Tibial nerve (tissue), 3 donors: Measurements from ENCODE around the gene HOXA9.

Source experiments
- CTCF ChIP-seq, 5 experiments: fragments of 200-600 bp in 3 of 5; fragments of 450-650 bp in 2 of 5; sonication (generic) in 3 of 5; IDR thresholded peaks; one replicate each; pipeline ENCODE4 v1.5.1; 2016 to 2019; ENCODE audit warnings: antibody characterized with exemption in 5 of 5, mild to moderate bottlenecking in 3 of 5, moderate library complexity in 2 of 5
- POLR2A ChIP-seq, 2 donors: fragments of 450-650 bp; IDR thresholded peaks; one replicate each; pipeline ENCODE4 v1.6.1; 2017; ENCODE audit warnings: antibody characterized with exemption in 2 of 2, mild to moderate bottlenecking in 2 of 2, moderate library complexity in 2 of 2

- no peak for TF ChIP-seq CTCF (IDR thresholded peaks at IDR 0.05)
- TF ChIP-seq POLR2A (IDR thresholded peaks at IDR 0.05): no peak
These were observed 42.3 kb downstream of the HOXA9 start for GRCh38 chr7:27123007-27123476.
